GM12878 (cell line): ENCODE results near the gene RAB3B. TPM values are rescaled to one million over a fixed set of nuclear protein-coding genes. Genes with fewer than 3 reads are reported as not detected.

ENCODE experiments used
- BCL11A ChIP-seq: IDR thresholded peaks from 2 replicates; pipeline ENCODE4 v1.6.1; 2011; ENCODE audit warnings: low read depth, low read length
- BCL3 ChIP-seq: IDR thresholded peaks from 2 replicates; pipeline ENCODE4 v1.6.1; 2011; ENCODE audit warnings: borderline replicate concordance, low read depth, mild to moderate bottlenecking, moderate library complexity, low read length; ENCODE audit not compliant: insufficient read depth, poor library complexity, severe bottlenecking
- BHLHE40 ChIP-seq, 2 experiments: fragments of 450-650 bp in 1 of 2; IDR thresholded peaks; 2 replicates each; pipeline ENCODE4 v1.6.1; 2011 to 2017; ENCODE audit warnings: low read depth in 2 of 2, borderline replicate concordance in 1 of 2, improper control_type of control experiment in 1 of 2, low read length in 1 of 2, mild to moderate bottlenecking in 1 of 2
- BMI1 ChIP-seq: fragments of 450-650 bp; IDR thresholded peaks from 2 replicates; pipeline ENCODE4 v1.6.1; 2016; ENCODE audit warnings: mild to moderate bottlenecking, moderate library complexity, borderline replicate concordance
- CBX3 ChIP-seq: fragments of 200-600 bp; sonication (generic); IDR thresholded peaks from 2 replicates; pipeline ENCODE4 v1.6.1; 2016; ENCODE audit warnings: low read depth, borderline replicate concordance
- ELK1 ChIP-seq: IDR thresholded peaks from 2 replicates; pipeline ENCODE4 v1.6.1; 2012; ENCODE audit warnings: low read depth, low read length, improper control_type of control experiment
- ETV6 ChIP-seq, 2 experiments: fragments of 450-650 bp in 1 of 2; IDR thresholded peaks in 1 of 2; conservative IDR thresholded peaks in 1 of 2; 2 replicates each; pipeline ENCODE4 v1.6.1; 2014; ENCODE audit warnings: antibody characterized with exemption in 1 of 2, borderline replicate concordance in 1 of 2, low read depth in 1 of 2, mild to moderate bottlenecking in 1 of 2, moderate library complexity in 1 of 2
- GATAD2B ChIP-seq: fragments of 450-650 bp; conservative IDR thresholded peaks from 2 replicates; pipeline ENCODE4 v1.6.1; 2017; ENCODE audit warnings: low read depth, mild to moderate bottlenecking, moderate library complexity
- IKZF1 ChIP-seq: fragments of 450-650 bp; conservative IDR thresholded peaks from 2 replicates; pipeline ENCODE4 v1.6.1; 2017; ENCODE audit warnings: antibody characterized with exemption, mild to moderate bottlenecking
- IKZF2 ChIP-seq, 2 experiments: fragments of 450-650 bp; IDR thresholded peaks; 2 replicates each; pipeline ENCODE4 v1.6.1; 2017; ENCODE audit warnings: mild to moderate bottlenecking in 2 of 2, moderate library complexity in 2 of 2
- KLF5 ChIP-seq: fragments of 450-650 bp; IDR thresholded peaks from 2 replicates; pipeline ENCODE4 v1.6.1; 2014; ENCODE audit warnings: mild to moderate bottlenecking; ENCODE audit not compliant: partially characterized antibody
- LARP7 ChIP-seq: fragments of 450-650 bp; IDR thresholded peaks from 2 replicates; pipeline ENCODE4 v1.6.1; 2017; ENCODE audit warnings: mild to moderate bottlenecking
- NFXL1 ChIP-seq: fragments of 450-650 bp; IDR thresholded peaks from 2 replicates; pipeline ENCODE4 v1.6.1; 2017; ENCODE audit warnings: antibody characterized with exemption, mild to moderate bottlenecking, borderline replicate concordance
- PAX5 ChIP-seq: IDR thresholded peaks from 2 replicates; pipeline ENCODE4 v1.6.1; 2011; ENCODE audit warnings: low read depth, low read length, borderline replicate concordance
- RB1 ChIP-seq: fragments of 450-650 bp; formaldehyde crosslinking; IDR thresholded peaks from 2 replicates; pipeline ENCODE4 v1.6.1; 2017; ENCODE audit warnings: mild to moderate bottlenecking, borderline replicate concordance
- SMAD5 ChIP-seq: IDR thresholded peaks from 2 replicates; pipeline ENCODE4 v1.6.1; 2016; ENCODE audit warnings: antibody characterized with exemption, low read depth
- TAF1 ChIP-seq: IDR thresholded peaks from 2 replicates; pipeline ENCODE4 v1.6.1; 2011; ENCODE audit warnings: mild to moderate bottlenecking, low read depth, low read length, borderline replicate concordance
- TARDBP ChIP-seq: IDR thresholded peaks from 2 replicates; pipeline ENCODE4 v1.6.1; 2016; ENCODE audit warnings: borderline replicate concordance
- YY1 ChIP-seq: IDR thresholded peaks from 2 replicates; pipeline ENCODE4 v1.6.1; 2011; ENCODE audit warnings: low read depth, mild to moderate bottlenecking, low read length
- polyA plus RNA-seq, 11 experiments: library from polyadenylated mRNA; depleted of rRNA in 4 of 11; unstranded in 6 of 11; stranded (reverse) in 5 of 11; fragments of >200 nt; fragmentation: Nextera tagmentation in 4 of 11; fragmentation: Illumina TruSeq in 1 of 11; extraction: Ambion mirVana in 4 of 11; extraction: Trizol in 1 of 11; gene quantifications; 1 replicate in 1 of 11; 2 replicates in 10 of 11; pipeline versions ENCODE4 v1.2.1 to v1.2.3, GENCODE V29; 2011 to 2016; ENCODE audit warnings: inconsistent platforms in 2 of 11, missing spikeins in 2 of 11, low read depth in 1 of 11
- total RNA-seq, 4 experiments: library from RNA; depleted of rRNA in 3 of 4; stranded (reverse); fragments of >200 nt in 3 of 4; fragmentation: Illumina TruSeq in 1 of 4; extraction: Trizol in 1 of 4; gene quantifications; 2 replicates each; pipeline versions ENCODE4 v1.2.1 to v1.2.3, GENCODE V29; 2013 to 2021
- TF ChIP-seq, protein P1 (sequence below): fragments of 450-650 bp; IDR thresholded peaks from 2 replicates; pipeline ENCODE4 v1.6.1; 2017; ENCODE audit warnings: antibody characterized with exemption, mild to moderate bottlenecking, moderate library complexity
- TF ChIP-seq, protein P2 (sequence below): fragments of 450-650 bp; IDR thresholded peaks from 2 replicates; pipeline ENCODE4 v1.6.1; 2014; ENCODE audit warnings: mild to moderate bottlenecking
- TF ChIP-seq, protein P3 (sequence below): fragments of 450-650 bp; IDR thresholded peaks from 2 replicates; pipeline ENCODE4 v1.6.1; 2016; ENCODE audit warnings: mild to moderate bottlenecking

RAB3B gene
- total and polyA plus RNA-seq, 10 of the 15 experiments (the other 5 are each of a cell fraction or from before 2014, with no cell fraction given), result 0.05 to 0.32 (median 0.24) TPM

- TF ChIP-seq ELK1 (peak; percentile 62), TAF1 (peak; percentile 78), TARDBP (0 out of 2 replicates have a peak, but pooled peaks have one; percentile 64), SMAD5 (peak; percentile 81), BCL11A (no peak), NFXL1 (no peak), LARP7 (peak; percentile 81; the same call in 1 of the 2 replicates), YY1 (peak; percentile 96), RB1 (peak; percentile 49; the same call in 1 of the 2 replicates), BCL3 (no peak), IKZF2 (IDR thresholded peaks at IDR 0.05) (no peak), PAX5 (peak; percentile 54; the same call in 1 of the 2 replicates), KLF5 (peak; percentile 76), BMI1 (peak; percentile 93), ETV6 (conservative IDR thresholded peaks at IDR 0.05 in 1 of 2, IDR thresholded peaks at IDR 0.05 in 1 of 2; ENCODE audit: borderline replicate concordance in 1 of 2, low read depth in 1 of 2) (peak in 1 of 2 experiments; percentile 69; a peak in 1 of 4 replicates), IKZF1 (peak; percentile 74), GATAD2B (no peak; the same call in none of the 2 replicates), BHLHE40 (IDR thresholded peaks at IDR 0.05; ENCODE audit: borderline replicate concordance in 1 of 2, low read depth in 2 of 2, low read length in 1 of 2) (peak; percentile 7 to 72; a peak in 2 of 4 replicates), CBX3 (no peak)
- TF ChIP-seq, protein P1, sequence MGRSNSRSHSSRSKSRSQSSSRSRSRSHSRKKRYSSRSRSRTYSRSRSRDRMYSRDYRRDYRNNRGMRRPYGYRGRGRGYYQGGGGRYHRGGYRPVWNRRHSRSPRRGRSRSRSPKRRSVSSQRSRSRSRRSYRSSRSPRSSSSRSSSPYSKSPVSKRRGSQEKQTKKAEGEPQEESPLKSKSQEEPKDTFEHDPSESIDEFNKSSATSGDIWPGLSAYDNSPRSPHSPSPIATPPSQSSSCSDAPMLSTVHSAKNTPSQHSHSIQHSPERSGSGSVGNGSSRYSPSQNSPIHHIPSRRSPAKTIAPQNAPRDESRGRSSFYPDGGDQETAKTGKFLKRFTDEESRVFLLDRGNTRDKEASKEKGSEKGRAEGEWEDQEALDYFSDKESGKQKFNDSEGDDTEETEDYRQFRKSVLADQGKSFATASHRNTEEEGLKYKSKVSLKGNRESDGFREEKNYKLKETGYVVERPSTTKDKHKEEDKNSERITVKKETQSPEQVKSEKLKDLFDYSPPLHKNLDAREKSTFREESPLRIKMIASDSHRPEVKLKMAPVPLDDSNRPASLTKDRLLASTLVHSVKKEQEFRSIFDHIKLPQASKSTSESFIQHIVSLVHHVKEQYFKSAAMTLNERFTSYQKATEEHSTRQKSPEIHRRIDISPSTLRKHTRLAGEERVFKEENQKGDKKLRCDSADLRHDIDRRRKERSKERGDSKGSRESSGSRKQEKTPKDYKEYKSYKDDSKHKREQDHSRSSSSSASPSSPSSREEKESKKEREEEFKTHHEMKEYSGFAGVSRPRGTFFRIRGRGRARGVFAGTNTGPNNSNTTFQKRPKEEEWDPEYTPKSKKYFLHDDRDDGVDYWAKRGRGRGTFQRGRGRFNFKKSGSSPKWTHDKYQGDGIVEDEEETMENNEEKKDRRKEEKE, result no peak
- TF ChIP-seq, protein P2, sequence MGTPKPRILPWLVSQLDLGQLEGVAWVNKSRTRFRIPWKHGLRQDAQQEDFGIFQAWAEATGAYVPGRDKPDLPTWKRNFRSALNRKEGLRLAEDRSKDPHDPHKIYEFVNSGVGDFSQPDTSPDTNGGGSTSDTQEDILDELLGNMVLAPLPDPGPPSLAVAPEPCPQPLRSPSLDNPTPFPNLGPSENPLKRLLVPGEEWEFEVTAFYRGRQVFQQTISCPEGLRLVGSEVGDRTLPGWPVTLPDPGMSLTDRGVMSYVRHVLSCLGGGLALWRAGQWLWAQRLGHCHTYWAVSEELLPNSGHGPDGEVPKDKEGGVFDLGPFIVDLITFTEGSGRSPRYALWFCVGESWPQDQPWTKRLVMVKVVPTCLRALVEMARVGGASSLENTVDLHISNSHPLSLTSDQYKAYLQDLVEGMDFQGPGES, result no peak
- TF ChIP-seq, protein P3, sequence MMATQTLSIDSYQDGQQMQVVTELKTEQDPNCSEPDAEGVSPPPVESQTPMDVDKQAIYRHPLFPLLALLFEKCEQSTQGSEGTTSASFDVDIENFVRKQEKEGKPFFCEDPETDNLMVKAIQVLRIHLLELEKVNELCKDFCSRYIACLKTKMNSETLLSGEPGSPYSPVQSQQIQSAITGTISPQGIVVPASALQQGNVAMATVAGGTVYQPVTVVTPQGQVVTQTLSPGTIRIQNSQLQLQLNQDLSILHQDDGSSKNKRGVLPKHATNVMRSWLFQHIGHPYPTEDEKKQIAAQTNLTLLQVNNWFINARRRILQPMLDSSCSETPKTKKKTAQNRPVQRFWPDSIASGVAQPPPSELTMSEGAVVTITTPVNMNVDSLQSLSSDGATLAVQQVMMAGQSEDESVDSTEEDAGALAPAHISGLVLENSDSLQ, result peak; percentile 62; the same call in 1 of the 2 replicates
Observed at GRCh38 chr1:52033190-52034049, 42.9 kb upstream of the RAB3B start, which contains the start of gene KTI12 (continued).
